GM19324 (cell line): ENCODE data around the gene MED29.
"Not testable (repeated sequence)": the region's sequence is repeated elsewhere in the genome, so short reads cannot be mapped to it uniquely, and the experiment has no call there.

Source experiments
- ATAC-seq: cut with Tn5 transposase; IDR thresholded peaks from one replicate; pipeline ENCODE4 v1.9.1; 2021; ENCODE audit warnings: mild to moderate bottlenecking, moderate library complexity; ENCODE audit not compliant: unreplicated experiment, low FRiP score

The MED29 gene

DNA sequence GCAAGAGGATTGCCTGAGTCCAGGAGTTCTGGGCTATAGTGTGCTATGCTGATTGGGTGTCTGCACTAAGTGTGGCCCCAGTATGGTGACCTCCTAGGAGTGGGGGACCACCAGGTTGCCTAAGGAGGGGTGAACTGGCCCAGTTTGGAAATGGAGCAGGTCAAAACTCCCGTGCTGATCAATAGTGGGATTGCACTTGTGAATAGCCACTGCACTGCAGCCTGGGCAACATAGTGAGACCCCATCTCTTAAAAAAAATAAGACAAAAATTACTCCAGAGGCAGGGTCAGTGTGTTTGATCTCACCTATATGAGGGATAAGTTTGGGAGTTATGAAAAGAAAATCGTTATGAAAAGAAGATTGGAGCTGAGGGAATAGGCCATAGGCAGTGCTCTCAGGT lies 22.0 kb upstream of the MED29 start:
- no peak for ATAC-seq

DNA sequence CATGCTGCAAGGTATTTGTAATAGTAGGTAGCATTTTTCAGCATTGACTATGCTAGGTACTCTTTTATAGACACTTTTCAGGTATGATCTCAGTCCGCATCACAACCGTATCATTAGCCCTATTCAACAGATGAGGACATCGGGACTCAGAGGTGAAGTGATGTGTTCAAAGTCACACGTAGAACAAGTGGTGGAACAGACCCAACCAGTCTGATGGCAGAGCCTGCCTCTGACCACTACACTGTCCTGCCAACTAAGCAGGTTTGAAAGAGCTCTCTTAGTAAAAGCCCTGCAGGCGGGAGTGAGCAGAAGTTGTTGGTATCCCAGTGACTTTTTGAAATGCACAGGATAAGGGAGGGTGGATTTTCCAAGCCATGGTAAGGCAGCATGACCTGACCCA lies 20.4 kb upstream of the MED29 start:
- ATAC-seq = no peak

DNA sequence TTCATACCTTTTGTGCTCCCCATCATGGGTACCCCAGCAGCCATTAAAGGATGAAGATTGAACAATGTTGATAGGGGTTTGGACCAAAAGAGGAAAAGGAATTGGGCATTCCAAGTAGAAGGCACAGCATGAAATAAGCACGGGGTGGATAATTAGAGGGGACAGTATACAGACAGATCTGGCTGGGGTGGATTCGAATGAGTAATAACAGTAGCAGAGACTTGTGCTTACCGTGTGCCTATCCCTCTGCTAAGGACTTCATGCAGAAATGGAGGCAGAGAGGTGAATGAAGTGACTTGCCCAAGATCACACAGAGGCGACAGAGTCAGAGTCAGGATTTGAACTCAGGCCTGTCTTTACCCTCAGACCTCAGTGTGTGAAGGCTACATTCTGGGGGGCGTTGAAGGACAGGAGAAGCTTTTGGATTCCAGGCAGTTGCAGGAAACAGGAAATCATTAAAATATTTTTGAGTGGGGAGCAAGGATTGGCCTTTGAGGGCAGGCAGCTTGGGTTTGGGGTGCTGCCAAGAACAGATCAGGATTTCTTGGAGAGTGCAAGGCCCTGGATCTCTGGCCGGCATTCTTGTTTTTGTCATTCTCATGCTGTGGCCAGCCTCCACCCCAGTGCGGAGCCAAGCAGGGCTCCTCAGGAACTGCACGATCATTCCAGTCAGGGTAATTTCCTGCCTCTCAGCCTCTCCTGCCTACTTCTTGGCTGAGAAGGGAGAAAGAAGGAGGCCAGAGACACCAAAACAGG lies 19.0 kb upstream of the MED29 start:
- ATAC-seq = no peak

DNA sequence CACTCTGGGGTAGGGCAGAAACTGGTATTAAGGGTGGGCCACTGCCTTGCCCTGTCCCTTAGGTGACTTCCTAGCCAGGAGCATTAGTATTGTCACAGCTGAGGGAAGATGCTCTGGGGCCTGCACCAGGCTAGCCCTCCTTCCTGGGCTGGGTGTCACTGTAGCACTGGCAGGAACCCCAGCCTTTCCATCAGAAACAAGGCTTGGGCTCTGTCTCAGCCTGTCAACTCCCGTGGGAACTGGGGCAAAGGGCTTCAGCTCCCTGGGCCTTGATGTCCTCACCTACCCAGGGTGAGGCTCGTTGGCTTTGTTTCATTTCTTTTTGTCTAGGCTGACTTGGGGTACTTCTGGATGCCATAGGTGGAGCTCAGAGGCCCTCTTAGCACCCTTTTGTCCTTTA lies 18.2 kb upstream of the MED29 start:
- ATAC-seq = no peak

DNA sequence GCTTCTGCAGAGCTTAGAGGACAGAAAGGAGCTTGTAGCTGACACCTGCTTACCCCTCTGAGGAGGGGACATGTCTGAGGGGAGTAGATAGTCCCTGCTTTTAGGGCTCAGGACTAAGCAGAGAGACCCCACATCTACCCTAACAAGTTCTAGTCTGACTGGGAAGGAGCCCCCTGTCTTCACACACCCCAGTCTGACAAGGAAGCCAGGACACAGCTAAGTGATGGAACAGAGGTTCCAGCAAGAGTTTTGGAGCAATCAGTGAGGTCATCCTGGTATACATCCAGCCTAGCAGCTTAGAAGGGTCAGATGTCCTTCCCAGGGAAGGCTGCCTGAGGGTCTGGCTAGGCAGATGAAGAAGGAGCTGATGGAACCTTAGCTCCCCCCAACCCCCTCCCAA lies 15.2 kb upstream of the MED29 start:
- ATAC-seq = no peak

DNA sequence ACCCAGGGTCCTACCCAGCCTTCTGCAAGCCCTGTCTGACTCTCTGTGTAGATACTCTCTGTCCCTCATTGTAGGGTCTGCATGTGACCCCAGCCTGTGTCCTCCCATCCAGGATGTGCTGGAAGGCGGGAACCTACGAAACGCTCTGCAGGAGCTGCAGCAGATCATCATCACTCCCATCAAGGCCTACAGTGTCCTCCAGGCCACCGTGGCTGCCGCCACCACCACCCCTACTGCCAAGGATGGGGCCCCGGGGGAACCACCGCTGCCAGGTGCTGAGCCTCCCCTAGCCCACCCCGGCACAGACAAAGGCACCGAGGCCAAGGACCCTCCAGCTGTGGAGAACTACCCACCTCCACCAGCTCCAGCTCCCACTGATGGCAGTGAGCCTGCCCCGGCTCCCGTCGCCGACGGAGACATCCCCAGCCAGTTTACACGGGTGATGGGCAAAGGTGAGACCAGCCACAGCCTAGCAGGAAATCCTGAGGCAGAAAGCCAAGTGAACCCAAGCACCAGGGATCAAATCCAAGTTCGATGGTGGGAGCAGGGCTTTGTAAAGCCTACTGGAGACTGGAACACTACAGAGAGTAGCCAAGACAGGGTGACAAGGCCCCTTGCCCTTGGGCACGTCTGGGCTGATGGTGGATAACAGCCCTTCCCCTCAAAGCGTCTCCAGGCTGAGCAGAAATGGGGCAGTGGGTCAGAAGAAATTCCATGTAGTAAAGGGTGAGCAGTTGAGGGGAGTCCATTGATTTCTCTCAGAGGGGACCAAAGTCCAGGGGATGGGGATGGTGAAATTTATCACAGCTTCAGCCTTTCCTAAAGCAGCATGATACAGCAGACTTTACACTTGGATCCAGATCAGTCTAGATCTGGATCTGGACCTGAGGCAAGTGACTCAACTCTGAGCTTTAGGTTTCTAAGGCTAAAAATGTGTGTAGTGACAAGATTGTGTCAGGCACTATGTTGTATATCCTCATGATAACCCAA lies 13.5 kb upstream of the MED29 start:
- no peak for ATAC-seq

DNA sequence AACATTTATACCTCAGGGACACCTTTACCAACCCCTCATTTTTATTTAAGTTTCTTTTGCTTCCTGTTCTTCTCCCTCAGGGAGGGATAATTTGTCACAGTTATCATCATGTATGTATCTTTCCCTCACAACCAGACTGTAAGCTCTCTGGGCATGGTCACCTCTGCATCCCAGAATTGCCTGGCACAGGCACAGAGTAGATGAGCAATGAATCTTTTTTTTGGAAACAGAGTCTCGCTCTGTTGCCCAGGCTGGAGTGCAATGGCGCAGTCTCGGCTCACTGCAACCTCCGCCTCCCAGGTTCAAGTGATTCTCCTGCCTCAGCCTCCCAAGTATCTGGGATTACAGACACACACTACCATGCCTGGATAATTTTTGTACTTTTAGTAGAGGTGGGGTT lies 11.8 kb upstream of the MED29 start:
- not testable (repeated sequence) for ATAC-seq

DNA sequence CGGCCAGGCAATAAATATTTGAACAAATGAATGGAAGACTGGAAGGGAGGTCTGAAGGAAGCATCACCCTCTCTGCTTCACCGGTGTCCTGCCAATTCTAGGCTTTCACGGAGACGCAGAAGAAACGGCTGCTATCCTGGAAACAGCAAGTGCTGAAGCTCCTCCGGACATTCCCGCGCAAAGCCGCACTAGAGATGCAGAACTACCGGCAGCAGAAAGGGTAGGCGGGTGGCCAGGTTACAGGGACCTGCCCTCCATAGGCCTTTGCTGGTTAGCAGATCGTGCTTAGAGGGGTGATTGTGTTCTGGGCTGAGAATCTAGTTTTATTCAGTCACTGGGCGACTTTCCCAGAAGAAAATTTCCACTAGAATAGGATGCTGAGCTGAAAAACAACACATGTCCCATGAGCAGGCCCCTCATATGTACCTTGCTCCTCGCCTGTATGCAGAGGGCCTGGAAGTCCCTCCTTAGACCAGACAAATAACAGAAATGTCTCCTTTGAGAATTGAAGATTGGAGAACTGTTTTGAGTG lies 11.2 kb upstream of the MED29 start:
- no peak for ATAC-seq

DNA sequence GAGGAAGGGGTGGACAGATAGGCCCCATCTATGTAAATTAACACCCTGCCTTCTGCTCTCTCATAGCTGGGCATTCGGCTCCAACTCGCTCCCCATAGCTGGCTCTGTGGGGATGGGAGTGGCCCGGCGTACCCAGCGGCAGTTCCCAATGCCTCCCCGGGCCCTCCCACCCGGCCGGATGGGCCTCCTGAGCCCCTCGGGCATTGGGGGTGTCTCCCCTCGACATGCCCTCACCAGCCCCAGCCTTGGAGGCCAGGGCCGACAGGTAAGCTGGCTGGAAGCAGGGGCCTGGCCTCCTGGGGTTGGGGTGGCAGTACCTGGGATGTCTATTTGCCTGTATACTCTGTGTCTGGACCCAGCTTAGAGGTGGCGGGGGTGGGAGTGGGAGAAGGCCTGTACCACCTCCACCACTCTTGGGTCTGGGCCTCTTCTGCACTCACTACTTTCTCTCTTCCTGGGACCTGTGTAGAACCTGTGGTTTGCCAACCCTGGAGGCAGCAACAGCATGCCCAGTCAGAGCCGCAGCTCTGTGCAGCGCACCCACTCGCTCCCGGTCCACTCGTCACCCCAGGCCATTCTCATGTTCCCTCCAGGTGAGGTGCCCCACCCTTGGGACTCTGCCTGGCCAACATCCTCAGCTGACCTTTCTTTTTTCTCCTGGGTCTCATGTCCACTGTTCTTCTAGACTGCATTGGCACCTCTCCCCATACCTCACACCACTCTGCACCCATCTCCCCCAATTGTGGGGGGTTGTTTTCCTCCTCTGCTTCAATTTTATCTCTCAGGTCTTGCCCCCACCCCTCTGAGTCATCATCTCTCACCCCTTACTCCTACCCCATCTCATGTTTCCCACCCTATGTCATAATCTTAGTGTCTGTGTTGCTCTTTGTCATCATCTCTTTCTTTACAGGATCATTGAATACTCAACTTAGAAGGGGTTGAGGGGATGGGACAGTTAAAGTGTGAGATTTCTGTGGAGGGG lies 10.4 kb upstream of the MED29 start:
- no peak for ATAC-seq

DNA sequence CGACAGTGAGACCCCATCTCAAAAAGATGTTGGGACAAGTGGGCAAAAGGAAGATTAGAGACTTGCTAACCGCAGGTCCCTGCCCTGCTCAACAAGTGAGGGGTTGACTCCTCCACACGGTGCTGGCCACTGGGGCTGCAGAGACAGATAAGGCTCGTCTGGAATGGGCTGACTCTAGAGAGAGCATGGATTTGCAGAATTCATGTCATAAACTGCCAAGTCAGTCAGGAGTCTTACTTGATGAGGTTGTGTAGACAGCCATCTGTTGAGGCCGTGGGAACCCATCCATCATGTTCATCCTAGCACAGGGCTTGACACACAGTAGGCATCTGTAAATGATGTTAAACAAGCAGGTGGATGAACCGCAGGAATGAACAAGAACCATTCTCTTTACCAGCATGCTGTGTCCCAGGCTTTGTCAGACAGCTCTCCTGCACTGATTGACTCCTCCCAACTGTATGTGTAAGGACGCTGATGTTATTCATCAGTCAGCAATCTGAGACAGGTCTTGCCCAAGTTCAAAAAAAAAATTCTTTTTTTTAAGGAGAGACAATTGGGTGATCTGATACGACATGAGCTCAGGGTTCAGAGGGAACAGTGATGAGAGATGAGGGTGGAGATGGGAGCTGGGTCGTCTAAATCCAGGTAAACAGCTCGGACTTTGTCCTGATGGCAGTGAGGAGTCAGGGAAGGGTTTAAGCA lies 9.1 kb upstream of the MED29 start:
- no peak for ATAC-seq

DNA sequence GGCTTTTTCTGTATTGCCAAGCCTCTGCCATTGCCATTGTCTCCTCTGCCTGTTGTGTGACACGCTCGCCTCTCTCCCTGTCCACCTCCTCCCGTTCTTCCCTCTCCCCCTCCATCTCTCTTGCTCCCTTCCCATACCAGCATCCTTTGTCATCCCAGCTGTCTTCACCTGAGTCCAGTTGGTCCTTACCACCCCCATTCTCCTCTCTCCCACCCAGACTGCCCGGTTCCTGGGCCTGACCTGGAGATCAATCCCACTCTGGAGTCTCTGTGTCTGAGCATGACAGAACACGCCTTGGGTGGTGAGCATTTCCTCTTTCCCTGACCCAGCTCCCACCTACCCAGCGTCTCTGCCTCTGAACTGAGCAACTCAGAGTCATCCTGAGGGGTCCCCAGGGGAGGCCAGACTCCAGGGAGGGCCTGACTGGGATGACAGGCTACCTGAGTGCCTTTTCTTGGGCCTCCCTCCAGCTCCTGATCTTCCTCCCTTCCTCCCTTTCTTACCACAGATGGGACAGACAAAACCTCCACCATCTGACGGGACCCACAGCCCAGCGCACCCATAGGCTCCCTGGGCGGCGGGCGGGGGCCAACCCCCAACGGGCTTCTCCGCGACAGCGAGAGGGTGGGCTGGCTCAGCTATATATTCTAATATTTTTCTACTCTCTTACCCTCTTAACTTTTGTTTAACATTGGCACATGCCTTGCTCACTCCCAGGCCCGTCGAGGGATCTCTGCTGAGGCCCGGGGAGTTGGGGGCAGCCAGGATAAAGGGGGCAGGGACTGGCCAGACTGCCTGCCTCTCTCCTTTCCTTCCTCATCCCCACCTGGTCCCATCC lies 8.0 kb upstream of the MED29 start:
- no peak for ATAC-seq

DNA sequence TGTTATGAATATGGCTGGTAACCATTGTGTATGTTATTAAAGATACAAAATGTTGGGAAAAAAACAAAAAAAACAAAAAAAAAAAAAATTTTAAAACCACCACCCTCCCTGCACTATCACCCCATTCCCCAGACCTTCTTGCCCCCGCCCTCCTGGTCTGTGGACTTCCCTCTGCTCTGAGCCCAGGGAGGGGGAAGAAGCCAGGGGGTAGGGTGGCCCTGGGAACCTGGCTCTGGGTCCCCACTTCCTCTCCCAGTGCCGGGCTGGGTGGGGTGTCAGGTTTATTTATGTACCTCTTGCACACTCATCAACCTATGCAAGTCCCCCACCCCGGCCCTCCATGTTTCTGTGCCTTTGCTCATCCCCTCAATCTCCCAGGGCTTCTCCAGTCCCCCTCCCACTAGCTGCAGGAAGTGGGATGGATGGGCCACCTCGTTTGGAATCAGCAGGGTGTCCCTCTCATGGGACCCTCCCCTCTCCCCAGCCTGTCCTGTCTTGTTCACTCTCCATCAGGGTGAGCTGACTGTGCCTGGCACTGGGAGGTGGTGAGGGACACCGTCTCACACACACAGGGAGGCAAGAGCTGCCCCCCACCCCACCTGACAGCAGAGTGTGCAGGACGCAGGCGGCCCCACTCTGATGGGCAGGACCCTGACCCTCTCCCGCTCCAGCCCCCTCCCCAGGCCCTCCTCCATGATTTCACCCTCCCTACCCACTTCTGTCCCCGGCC lies 6.2 kb upstream of the MED29 start:
- ATAC-seq = no peak

DNA sequence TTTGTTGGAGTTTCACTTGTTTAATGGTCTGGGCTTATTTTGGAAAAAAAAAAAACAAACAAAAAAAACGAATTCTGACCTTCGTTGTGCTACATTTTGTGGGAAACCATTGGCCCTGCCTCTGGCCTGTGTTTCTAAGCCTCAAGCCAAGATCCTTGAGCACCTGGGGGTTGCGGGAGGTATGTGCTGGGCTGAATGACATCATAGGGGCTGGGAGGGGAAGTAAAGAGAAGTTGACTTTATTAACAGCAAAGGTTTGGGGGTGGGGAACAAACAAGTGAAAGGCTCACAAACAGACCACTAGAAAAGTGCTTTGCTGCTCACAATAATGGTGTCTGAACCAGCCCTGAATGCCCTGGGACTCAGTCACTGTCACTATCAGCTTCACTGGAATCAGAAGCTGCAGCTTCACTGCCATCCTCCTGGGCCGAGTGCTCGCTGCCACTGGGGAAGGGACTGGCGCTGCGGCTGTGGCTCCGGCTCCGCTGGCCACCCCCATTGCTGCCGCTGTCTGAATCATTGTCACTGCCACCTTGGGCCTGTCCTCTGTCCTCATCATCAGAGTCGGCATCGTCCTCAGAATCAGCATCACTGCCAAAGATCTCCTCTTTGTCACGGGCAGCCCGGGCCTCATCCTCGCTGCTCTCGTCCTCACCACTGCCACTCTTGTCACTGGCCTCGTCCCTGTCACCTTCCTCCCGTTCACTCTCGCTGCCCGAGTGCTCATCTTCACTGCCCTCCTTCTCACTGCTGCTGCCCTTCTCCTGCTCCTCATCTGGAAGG lies 5.4 kb upstream of the MED29 start:
- ATAC-seq = no peak

DNA sequence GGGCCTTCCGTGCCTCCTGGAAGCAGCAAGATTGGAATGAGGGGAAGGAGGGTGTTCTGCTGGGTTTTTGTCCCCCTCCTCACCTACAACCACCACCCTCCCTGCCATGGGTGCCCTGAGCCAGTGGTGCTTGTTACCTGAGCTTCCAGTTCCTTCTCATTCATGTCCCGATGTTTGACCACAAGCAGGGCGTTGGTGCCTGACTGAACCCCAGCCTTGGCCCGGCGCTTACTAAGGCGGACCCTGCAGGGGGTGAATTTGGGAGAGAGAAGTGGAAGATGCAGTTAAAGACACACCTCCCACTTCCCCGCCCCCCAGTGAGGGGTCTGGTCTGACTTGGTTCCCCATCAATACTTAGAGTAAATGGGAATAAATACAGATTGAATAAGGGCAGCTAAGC lies 4.6 kb upstream of the MED29 start:
- no peak for ATAC-seq

DNA sequence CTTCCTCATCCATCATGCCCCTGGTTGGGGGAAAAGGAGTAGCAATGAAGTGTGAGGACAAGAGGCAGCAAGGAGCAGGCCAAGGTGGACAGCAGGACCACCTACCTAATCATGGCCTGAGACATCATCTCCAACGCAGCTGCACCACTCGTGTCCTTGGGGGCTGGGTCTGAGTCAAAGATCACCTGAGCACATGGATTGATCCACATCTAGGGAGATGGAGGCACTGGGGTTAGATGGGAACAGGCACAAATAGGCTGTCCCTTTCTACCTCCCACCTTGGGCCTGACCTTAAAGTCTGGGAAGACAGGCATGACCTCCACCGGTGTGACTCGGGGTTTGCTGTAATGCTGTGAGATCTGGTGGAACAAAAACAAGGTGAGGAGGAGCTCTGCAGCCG lies 2.5 kb upstream of the MED29 start:
- ATAC-seq = no peak

DNA sequence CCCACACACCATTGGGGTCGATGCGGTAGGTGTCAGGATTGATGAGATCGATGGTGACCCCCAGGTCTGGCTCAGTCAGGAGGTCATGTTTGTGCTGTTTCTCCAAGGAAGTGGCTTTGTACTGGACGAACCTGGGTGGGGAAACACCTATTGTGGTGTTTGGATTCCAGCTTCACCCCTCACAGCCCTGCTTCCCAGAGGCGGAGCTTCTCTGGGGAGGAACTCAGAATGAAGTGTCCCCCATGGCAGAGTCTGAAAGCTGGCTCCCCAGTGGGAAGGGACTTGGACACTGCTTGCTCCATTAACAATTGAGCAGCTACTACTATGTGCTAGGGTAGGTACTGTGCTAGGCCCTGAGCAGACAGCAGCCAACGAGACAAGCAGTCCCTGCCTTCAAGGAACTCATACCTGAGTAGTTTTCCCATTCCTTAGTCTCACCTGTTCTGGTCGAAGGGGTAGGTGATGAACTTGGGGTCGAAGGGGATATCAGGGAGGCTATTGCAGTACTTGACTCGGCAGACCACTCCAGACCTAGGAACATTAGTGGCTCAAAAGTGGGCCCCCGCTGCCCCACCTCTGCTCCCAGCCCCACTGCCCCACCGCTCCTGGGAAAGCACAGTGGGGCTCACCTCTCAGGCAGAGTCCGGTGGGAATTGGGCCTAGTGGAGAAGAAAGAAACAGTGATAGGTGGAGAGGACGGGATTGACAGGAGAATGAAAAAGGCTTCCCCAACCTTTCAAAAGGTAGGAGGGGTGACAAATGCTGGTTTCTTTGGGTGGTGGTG lies 1.4 kb upstream of the MED29 start:
- no peak for ATAC-seq

DNA sequence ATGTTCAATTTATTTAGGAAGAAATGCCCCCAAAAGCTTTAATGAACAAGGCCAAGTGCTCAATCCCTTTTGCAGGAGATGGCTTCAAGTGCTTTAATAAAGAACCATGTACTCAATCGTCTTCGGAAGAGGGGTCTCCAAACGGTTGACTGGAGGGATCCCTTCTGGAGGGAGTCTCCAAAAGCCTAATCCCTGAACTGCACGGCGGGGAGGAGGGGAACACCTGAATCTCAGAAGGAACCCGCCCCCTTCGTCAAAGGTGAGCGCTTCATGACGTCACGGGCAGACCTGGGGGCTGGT lies 777 bp upstream of the MED29 start:
- no peak for ATAC-seq
